ENCODE measurements around the gene PAFAH2.

- TF ChIP-seq ZNF274 (IDR thresholded peaks at IDR 0.05; ENCODE audit: low read depth, low read length) (no peak), POLR2AphosphoS5 (IDR thresholded peaks at IDR 0.05; ENCODE audit: low read depth, low read length) (no peak), CTCF (IDR thresholded peaks at IDR 0.05 in 2 of 3, conservative IDR thresholded peaks at IDR 0.05 in 1 of 3; ENCODE audit: borderline replicate concordance in 1 of 3, insufficient read depth in 1 of 3, low read depth in 2 of 3, low read length in 2 of 3) (no peak), EZH2phosphoT487 (IDR thresholded peaks at IDR 0.05; ENCODE audit: borderline replicate concordance) (no peak)
Measured at GRCh38 chr1:25999041-25999800, 1.4 kb upstream of the PAFAH2 start.
